CD8-positive, alpha-beta memory T cell (primary cell): ENCODE data around the gene CUX1. TPM values are rescaled to one million over a fixed set of nuclear protein-coding genes. Genes with fewer than 3 reads are reported as not detected.
A peak's percentile ranks its signal among the peaks of the same experiment; 100 is the strongest.
"Not testable (repeated sequence)": the region's sequence is repeated elsewhere in the genome, so short reads cannot be mapped to it uniquely, and the experiment has no call there.

Experiments
- CTCF ChIA-PET: fragments of 350-600 bp; sonication (Branson Sonifier 250); formaldehyde crosslinking; loops from one replicate; lab custom pipeline; 2021; ENCODE audit warnings: antibody characterized with exemption; lab: Charles Lee
- POLR2A ChIA-PET: fragments of 350-600 bp; sonication (Branson Sonifier 250); formaldehyde crosslinking; loops from one replicate; lab custom pipeline; 2021; ENCODE audit warnings: antibody characterized with exemption; lab: Charles Lee
- DNase-seq, 5 donors: peaks; one replicate each; pipeline versions ENCODE4 v3.0.0 to v3.0.0-alpha.2; 2020 to 2022; ENCODE audit warnings: mixed read lengths in 1 of 5
- H3K27ac ChIP-seq: one replicate; pipeline ENCODE4 v1.7.0; 2013; ENCODE audit warnings: low read depth, mild to moderate bottlenecking, low read length, moderate library complexity
- H3K27me3 ChIP-seq: 2 replicates; pipeline ENCODE4 v1.7.0; 2013; ENCODE audit warnings: low read length, mild to moderate bottlenecking; ENCODE audit not compliant: insufficient read depth, poor library complexity, severe bottlenecking
- H3K36me3 ChIP-seq: 2 replicates; pipeline ENCODE4 v1.7.0; 2013; ENCODE audit warnings: mild to moderate bottlenecking, low read length, moderate library complexity; ENCODE audit not compliant: insufficient read depth
- H3K4me1 ChIP-seq: 2 replicates; pipeline ENCODE4 v1.7.0; 2013; ENCODE audit warnings: mild to moderate bottlenecking, low read length, moderate library complexity; ENCODE audit not compliant: insufficient read depth
- H3K4me3 ChIP-seq: 2 replicates; pipeline ENCODE4 v1.7.0; 2013; ENCODE audit warnings: mild to moderate bottlenecking, low read length
- H3K9me3 ChIP-seq: 2 replicates; pipeline ENCODE4 v1.7.0; 2013; ENCODE audit warnings: mild to moderate bottlenecking, low read length
- H3K27ac Mint-ChIP-seq, 8 donors: one replicate each; pipeline ENCODE4 v1.8.0; 2020 to 2021; ENCODE audit warnings: mixed read lengths in 8 of 8, mild to moderate bottlenecking in 6 of 8, inconsistent platforms in 3 of 8, moderate library complexity in 3 of 8
- H3K27me3 Mint-ChIP-seq, 2 donors: one replicate each; pipeline ENCODE4 v1.8.0; 2020 to 2021; ENCODE audit warnings: mixed read lengths in 2 of 2, mild to moderate bottlenecking in 1 of 2, moderate library complexity in 1 of 2
- H3K36me3 Mint-ChIP-seq, 3 donors: one replicate each; pipeline ENCODE4 v1.8.0; 2020 to 2021; ENCODE audit warnings: mixed read lengths in 3 of 3, inconsistent platforms in 1 of 3, mild to moderate bottlenecking in 1 of 3
- H3K4me1 Mint-ChIP-seq, 3 donors: one replicate each; pipeline ENCODE4 v1.8.0; 2020 to 2021; ENCODE audit warnings: mixed read lengths in 3 of 3, inconsistent platforms in 1 of 3, mild to moderate bottlenecking in 1 of 3
- H3K4me3 Mint-ChIP-seq, 7 donors: one replicate each; pipeline ENCODE4 v1.8.0; 2020 to 2021; ENCODE audit warnings: mixed read lengths in 7 of 7, mild to moderate bottlenecking in 6 of 7, moderate library complexity in 4 of 7, inconsistent platforms in 2 of 7
- H3K9me3 Mint-ChIP-seq, 5 donors: one replicate each; pipeline ENCODE4 v1.8.0; 2020 to 2022; ENCODE audit warnings: mixed read lengths in 5 of 5, mild to moderate bottlenecking in 3 of 5, moderate library complexity in 2 of 5, inconsistent platforms in 1 of 5
- polyA plus RNA-seq: library from polyadenylated mRNA; unstranded; fragments of 300-500 nt; fragmentation: Illumina TruSeq; gene quantifications from one replicate; pipeline ENCODE4 v1.2.3, GENCODE V29; 2021
- total RNA-seq, 2 experiments: library from RNA; stranded (reverse); gene quantifications; one replicate each; pipeline ENCODE4 v1.2.3, GENCODE V29; 2021

CUX1 gene
- total and polyA plus RNA-seq, 3 experiments from 2014 or later = 23.2 to 26.4 (median 23.6) TPM

- DNase-seq = peak in 2 of 5 donors; percentile 5 to 22
- H3K4me1 ChIP-seq = peaks cover 28% of the 10 kb centered on the region
- Mint-ChIP-seq H3K36me3 (peaks cover 0 to 4% (median 0%) of the 10 kb centered on the region in 3 donors), H3K27me3 (peaks cover 0 to 1% of the 10 kb centered on the region in 2 donors), H3K4me3 (peak overlapping the region in 5 of 7 donors; percentile 3 to 26 (median 21)), H3K27ac (peak overlapping the region in 6 of 8 donors; percentile 2 to 95 (median 46)), H3K4me1 (peaks cover 31 to 62% (median 42%) of the 10 kb centered on the region in 3 donors), H3K9me3 (no peaks in the 10 kb centered on the region)
- no peaks in the 10 kb centered on the region for H3K27me3 ChIP-seq
- CTCF ChIA-PET = interaction anchor here (1.1 kb wide), 1 partner anchor 9 kb away, joined by 3 read pairs; no protein-coding TSS in a partner anchor
- no peaks in the 10 kb centered on the region for H3K9me3 ChIP-seq
- POLR2A ChIA-PET = no interaction called here
- H3K36me3 ChIP-seq = no peaks in the 10 kb centered on the region
- H3K4me3 ChIP-seq = no peak overlapping the region
- no peak overlapping the region for H3K27ac ChIP-seq
These were observed 67.5 kb downstream of the CUX1 start for GRCh38 chr7:101884671-101885596.

DNA sequence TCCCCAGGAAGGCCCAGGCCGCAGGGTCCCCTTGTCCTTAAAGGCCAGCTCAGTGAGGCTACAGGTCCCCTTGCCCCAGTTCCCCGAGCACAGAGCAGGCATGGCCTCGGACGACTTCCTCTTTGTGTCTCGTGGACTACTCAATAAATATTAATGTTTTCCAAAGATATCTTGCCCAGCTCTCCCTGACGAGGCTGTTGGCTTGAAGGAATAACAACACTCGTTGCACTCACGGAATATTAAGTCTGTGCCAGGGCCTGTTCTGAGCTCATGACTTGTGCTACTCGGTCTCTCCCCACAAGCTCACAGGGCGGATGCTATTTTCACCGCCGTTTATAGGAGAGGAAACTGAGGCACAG, 68.2 kb downstream of the CUX1 start:
- CTCF ChIA-PET = interaction anchor here (1.1 kb wide), 1 partner anchor 8 kb away, joined by 3 read pairs; no protein-coding TSS in a partner anchor
- Mint-ChIP-seq H3K36me3 (peaks cover 0 to 5% (median 0%) of the 10 kb centered on the region in 3 donors), H3K4me1 (peaks cover 29 to 58% (median 39%) of the 10 kb centered on the region in 3 donors), H3K27me3 (peaks cover 0 to 1% of the 10 kb centered on the region in 2 donors), H3K9me3 (no peaks in the 10 kb centered on the region), H3K27ac (no peak overlapping the region), H3K4me3 (no peak overlapping the region)
- no peak overlapping the region for H3K27ac ChIP-seq
- POLR2A ChIA-PET = no interaction called here
- no peak overlapping the region for H3K4me3 ChIP-seq
- peaks cover 28% of the 10 kb centered on the region for H3K4me1 ChIP-seq
- H3K27me3 ChIP-seq = no peaks in the 10 kb centered on the region
- no peaks in the 10 kb centered on the region for H3K36me3 ChIP-seq
- no peak for DNase-seq
- H3K9me3 ChIP-seq = no peaks in the 10 kb centered on the region

DNA sequence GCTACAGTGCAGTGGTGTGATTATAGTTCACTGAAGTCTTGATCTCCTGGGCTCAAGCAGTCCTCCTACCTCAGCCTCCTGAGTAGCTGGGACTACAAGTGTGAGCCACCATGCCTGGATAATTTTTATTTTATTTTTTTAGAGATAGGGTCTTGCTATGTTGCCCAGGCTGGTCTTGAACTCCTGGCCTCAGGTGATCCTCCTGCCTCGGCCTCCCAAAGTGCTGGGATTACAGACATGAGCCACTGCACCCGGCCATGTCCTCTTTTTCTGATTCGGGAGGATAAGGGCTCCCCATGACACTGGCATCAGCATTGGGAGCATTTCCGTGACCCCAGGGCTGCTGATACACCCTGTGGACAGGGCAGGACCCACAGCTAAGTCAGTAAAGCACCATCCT, 69.9 kb downstream of the CUX1 start:
- H3K4me1 Mint-ChIP-seq = peaks cover 31 to 46% (median 33%) of the 10 kb centered on the region in 3 donors
- H3K36me3 ChIP-seq, H3K4me3 ChIP-seq, H3K9me3 ChIP-seq, H3K27me3 Mint-ChIP-seq, H3K9me3 Mint-ChIP-seq, DNase-seq, H3K27me3 ChIP-seq, H3K4me3 Mint-ChIP-seq, H3K27ac ChIP-seq, H3K36me3 Mint-ChIP-seq, H3K27ac Mint-ChIP-seq: not testable (repeated sequence)
- ChIA-PET CTCF (interaction anchor here (0.6 kb wide), 1 partner anchor 386 kb away, joined by 4 read pairs; no protein-coding TSS in a partner anchor), POLR2A (interaction anchor here (0.6 kb wide), 1 partner anchor 69 kb away, joined by 3 read pairs; no protein-coding TSS in a partner anchor)
- H3K4me1 ChIP-seq = peaks cover 20% of the 10 kb centered on the region

- H3K27me3 ChIP-seq, H3K27ac ChIP-seq, H3K36me3 Mint-ChIP-seq, CTCF ChIA-PET, H3K27me3 Mint-ChIP-seq, H3K9me3 Mint-ChIP-seq, H3K9me3 ChIP-seq, H3K27ac Mint-ChIP-seq, POLR2A ChIA-PET, H3K36me3 ChIP-seq, DNase-seq, H3K4me3 ChIP-seq, H3K4me3 Mint-ChIP-seq: not testable (repeated sequence)
- peaks cover 32 to 42% (median 33%) of the 10 kb centered on the region in 3 donors for H3K4me1 Mint-ChIP-seq
- peaks cover 20% of the 10 kb centered on the region for H3K4me1 ChIP-seq
These were observed 71.1 kb downstream of the CUX1 start for GRCh38 chr7:101888564-101888963.

DNA sequence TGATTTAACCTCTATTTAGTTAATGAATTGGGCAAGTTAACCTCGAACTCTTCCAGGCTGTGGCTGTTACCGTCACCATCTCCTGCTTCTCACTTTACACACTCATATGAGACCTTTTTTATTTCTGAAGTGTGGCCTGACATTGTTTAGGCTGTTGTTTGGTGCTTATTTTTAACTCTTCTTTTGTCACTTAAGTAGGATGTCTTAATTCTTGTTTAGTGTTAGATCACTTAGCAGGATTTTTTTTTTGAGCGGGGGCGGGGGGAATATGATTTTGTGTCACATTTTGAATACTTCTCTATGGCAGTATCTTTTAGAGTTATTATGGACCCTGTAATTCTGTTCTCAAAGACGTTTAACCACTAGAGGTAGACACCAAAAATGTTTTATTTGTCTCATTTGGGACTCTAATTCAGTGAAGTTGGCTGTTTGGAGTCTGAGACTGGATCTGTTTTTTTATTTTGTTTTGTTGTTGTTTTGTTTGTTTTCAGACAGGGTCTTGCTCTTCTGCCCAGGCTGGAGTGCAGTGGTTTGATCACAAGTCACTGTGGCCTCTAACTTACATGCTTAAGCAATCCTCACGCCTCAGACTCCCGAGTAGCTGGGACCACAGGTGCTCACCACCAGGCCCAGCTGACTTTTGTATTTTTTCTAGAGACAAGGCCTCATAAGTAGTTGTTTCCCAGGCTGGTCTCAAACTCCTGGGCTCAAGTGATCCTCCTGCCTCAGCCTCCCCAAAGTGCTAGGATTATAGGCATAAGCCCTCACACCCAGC, 73.5 kb downstream of the CUX1 start:
- Histone ChIP-seq H3K9me3 (no peaks in the 10 kb centered on the region), H3K4me3 (no peak overlapping the region), H3K36me3 (no peaks in the 10 kb centered on the region), H3K4me1 (peaks cover under 1% of the 10 kb centered on the region), H3K27me3 (no peaks in the 10 kb centered on the region), H3K27ac (no peak overlapping the region)
- H3K36me3 Mint-ChIP-seq = peaks cover 0 to 5% (median 0%) of the 10 kb centered on the region in 3 donors
- CTCF ChIA-PET = no interaction called here
- no peak overlapping the region for H3K4me3 Mint-ChIP-seq
- no peaks in the 10 kb centered on the region for H3K9me3 Mint-ChIP-seq
- DNase-seq = no peak
- peaks cover 16 to 30% (median 22%) of the 10 kb centered on the region in 3 donors for H3K4me1 Mint-ChIP-seq
- H3K27me3 Mint-ChIP-seq = peaks cover 0 to 1% of the 10 kb centered on the region in 2 donors
- POLR2A ChIA-PET = no interaction called here
- H3K27ac Mint-ChIP-seq = peak overlapping the region in 4 of 8 donors; percentile 34 to 86 (median 64)

- Histone ChIP-seq H3K4me3 (no peak overlapping the region), H3K27me3 (no peaks in the 10 kb centered on the region), H3K36me3 (no peaks in the 10 kb centered on the region), H3K27ac (no peak overlapping the region), H3K4me1 (no peaks in the 10 kb centered on the region), H3K9me3 (no peaks in the 10 kb centered on the region)
- Mint-ChIP-seq H3K27ac (peak overlapping the region in 1 of 8 donors; percentile 49), H3K36me3 (peaks cover 0 to 5% (median 0%) of the 10 kb centered on the region in 3 donors), H3K27me3 (no peaks in the 10 kb centered on the region), H3K9me3 (no peaks in the 10 kb centered on the region), H3K4me3 (no peak overlapping the region), H3K4me1 (peaks cover 23 to 36% (median 25%) of the 10 kb centered on the region in 3 donors)
- ChIA-PET POLR2A (no interaction called here), CTCF (no interaction called here)
- DNase-seq = no peak
These were observed 74.7 kb downstream of the CUX1 start for GRCh38 chr7:101891936-101892640.

DNA sequence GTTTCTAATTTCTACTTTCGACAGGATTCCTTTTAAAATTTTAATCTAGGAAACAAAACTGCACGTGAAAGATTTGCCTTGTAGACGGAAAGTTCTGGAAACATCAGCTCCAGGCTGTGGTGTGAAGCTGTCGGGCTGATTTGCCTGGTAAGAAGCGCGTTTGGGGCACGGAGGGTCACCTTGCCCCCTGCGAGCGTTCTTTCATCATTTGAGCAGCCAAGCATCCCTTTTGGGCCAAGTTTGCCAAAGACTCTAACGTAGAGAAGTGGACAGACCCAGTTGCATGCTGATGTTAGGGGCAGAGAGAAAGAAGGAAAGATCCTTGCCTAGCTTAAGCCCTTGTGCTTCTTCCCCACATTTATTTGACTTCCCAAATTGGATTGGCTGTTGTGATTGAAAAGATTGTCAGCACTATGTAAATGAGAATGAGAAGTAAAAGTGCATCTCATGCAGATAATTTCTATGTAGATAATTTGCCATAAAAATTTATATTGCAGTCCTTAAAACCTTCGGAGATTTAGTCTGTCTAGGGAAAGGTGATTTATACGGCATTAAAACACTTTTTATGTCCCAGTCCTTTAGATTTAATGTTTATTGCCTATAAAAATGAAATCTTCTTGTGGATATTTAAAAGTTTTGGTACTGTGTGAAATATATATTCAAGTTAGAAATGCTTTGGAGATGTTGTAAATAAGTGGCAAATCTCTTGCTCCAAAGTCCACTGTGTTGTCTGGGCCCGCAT, 76.1 kb downstream of the CUX1 start:
- Mint-ChIP-seq H3K27me3 (no peaks in the 10 kb centered on the region), H3K4me1 (peaks cover 19 to 33% (median 26%) of the 10 kb centered on the region in 3 donors), H3K9me3 (no peaks in the 10 kb centered on the region), H3K36me3 (peaks cover 0 to 5% (median 0%) of the 10 kb centered on the region in 3 donors), H3K4me3 (no peak overlapping the region), H3K27ac (peak overlapping the region in 1 of 8 donors; percentile 9)
- Histone ChIP-seq H3K9me3 (no peaks in the 10 kb centered on the region), H3K4me1 (no peaks in the 10 kb centered on the region), H3K36me3 (no peaks in the 10 kb centered on the region), H3K27ac (no peak overlapping the region), H3K27me3 (no peaks in the 10 kb centered on the region), H3K4me3 (no peak overlapping the region)
- ChIA-PET CTCF (interaction anchor here (1.1 kb wide), 1 partner anchor 8 kb away, joined by 3 read pairs; no protein-coding TSS in a partner anchor), POLR2A (no interaction called here)
- no peak for DNase-seq
